HG03025 (cell line): ENCODE measurements around the gene PDE12.
A peak's percentile ranks its signal among the peaks of the same experiment; 100 is the strongest.

Source experiments
- ATAC-seq: cut with Tn5 transposase; IDR thresholded peaks from one replicate; pipeline ENCODE4 v1.9.1; 2021; ENCODE audit warnings: mild to moderate bottlenecking, moderate library complexity; ENCODE audit not compliant: unreplicated experiment, low FRiP score

The PDE12 gene

DNA sequence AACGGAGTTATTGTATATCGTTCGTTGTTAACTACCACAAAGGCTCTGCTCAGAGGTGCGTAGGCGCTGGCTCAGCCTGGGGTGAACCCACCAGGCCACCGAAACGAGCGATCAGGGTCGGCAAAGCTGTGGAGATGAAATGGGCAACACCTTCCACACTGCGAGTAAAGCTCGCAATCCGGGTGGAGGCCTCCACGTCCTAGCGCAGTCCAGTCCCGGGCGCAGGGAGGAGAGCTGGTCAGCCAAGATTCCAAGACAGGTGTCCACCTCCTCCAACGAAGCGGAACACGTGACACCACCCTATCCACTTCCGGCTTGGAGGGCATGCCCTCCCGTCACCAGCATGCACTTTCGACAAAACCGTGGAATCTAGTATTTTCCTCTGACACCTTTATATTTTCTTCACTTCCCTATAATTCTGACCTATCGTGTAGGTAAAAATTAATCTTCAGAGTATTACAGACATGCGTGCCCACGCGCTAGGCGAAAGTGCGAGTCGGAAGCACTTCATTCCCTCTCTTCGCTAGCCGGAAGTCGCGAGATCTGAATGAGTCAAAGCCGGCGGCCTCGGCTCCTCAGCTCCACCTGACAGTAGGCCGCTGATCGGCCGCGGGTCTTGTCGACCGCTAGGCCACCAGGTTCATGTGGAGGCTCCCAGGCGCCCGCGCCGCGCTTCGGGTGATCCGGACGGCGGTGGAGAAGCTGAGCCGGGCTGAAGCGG is at the start of gene PDE12:
TSS of gene PDE12 (plus strand) at position 537 of the 721 bp plus-strand sequence. CDS start at position 643, 106 bp downstream.
- peak; percentile 80 for ATAC-seq

- ATAC-seq = no peak
These were observed 43.9 kb upstream of the PDE12 start for GRCh38 chr3:57512166-57512565.

DNA sequence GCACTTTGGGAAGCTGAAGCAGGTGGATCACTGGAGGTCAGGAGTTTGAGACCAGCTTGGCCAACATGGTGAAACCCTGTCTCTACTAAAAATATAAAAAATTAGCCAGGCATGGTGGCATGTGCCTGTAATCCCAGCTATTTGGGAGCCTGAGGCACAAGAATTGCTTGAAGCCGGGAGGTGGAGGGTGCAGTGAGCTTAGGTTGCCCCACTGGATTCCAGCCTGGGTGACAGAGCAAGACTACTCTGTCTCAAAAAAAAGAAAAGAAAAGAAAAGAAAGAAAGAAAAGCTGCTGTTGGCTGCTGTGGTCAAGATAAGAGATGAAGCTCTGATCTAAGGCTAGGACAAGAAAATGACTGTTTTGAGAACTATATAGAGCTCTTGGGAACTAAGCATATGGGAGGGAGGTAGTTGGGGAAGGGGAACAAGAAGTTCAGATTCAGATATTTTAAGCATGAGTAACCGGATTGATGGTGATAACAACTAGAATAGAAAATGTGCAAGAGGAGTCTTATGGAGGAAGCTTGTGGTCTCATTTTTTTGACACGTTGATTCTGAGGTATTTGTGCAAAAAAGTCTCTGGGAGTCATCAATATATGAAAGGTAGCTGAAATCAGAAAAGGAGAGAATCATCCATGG is 37.7 kb upstream of the PDE12 start:
- ATAC-seq = no peak

DNA sequence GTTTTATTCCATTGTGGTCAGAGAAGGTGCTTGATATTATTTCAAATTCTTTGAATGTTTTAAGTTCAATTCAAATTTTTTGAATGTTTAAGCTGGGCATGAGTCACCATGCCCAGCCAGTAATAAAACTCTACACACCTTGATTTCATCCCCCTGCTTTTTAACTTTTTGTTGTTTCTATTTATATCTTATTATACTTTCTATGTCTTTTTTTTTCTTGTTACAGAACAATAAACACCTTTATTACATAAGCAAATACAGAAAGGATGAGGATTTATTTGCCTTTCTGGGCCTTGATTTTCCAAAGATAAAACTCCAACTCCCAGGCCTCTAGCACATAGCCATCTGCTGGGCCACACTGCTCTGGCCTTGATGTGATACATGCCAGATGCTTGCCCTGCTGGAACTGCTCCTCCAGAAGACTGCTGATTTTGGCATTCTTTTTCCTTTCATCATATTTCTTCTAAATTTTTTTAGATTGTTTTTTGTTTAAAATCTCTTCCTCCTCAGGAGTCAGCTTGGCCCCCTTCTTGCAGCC is 25.9 kb upstream of the PDE12 start:
- no peak for ATAC-seq

DNA sequence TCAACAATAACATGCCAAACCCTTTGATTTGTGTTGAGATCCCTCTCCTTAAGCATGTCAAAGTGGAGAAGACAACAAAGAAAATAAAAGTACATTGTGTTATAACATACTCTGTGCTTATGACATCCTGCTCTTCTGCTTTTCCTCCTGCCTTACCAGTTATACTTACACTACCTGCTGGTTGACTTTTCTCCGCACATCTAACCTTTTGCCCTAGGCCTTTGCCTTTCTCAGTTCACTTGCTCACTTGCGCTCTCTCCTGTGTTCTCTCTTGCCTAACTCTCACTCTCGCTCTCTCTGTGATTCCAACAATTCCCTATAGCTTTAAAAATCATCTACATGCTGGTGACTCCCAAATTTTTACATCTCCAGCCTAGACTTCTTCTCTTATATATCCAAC is 17.6 kb upstream of the PDE12 start:
- no peak for ATAC-seq

DNA sequence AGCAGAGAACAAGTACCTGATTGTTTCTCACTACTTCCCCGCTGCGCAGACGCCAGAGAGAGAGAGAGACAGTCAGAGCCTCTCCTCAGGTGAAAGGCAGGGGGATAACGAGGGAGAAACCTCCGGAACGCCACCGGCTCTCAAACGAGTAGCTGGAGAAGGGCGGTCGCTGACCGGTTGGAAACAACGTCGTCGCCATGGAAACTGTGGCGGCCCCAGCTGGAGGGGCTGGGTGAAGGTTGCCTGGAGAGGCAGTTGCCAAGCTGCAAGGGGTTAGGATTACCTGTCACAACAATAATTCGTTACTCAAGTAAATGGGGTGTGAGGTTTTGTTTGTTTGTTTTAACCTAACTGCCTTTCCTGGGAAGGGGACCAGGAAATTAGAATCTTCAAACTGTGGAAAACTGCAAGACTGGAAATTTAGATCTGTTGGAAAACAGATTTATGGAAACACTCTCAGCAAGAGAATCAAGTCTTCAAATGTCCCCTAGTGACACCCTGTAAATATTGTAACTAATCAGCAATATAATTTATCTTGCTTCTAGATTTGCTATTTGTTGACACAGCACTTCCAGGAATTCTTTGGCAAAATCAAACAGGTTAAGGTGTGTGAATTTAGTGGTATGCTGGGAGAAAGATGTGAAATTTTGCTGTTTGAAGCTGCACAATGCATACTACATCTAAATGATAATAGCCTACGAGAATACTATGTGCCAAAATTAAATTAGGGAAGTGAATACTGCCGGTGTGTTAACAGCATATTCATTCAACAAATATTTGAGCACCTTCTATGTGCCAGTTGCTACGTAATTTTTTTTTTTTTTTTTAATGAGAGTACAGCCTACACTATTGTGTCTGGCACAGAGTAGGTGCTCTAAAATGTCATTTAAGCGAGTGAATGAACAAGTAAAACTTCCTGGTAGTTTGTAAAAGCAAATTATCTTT is 11.6 kb upstream of the PDE12 start, which contains the start of gene DNAH12:
TSS of gene DNAH12 (minus strand) at position 164 of the 945 bp plus-strand sequence. CDS start 1,474 bp downstream, outside the sequence.
- no peak for ATAC-seq

DNA sequence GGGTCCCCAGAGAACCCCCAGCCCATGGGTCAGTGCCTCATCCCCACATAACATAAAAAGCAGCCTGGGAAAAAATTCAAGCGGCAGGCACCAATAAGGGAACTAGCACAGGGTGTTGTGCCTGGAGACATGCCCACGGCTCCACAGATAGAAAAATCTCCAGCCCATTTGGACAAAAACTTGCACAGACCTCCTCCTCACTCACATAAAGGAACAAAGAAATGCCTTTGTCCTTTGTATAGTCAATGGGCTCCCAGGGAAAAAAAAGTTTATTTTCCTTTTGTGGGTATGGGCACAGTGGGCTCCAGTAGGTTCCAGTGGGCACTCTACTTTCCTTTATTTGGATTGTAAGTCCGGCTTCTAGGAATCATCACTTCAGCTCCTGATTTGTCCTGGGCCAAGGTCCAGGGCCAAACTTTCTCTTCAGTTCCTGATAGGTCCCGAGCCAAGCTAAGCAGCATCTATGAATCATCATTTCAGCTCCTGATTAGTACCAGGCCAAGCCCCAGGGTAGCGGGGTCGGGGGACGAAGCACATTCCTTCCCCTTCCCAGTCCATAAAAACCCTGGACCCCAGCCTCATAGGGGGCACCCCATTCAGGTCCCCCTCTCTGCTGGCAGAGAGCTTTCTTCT is 10.3 kb upstream of the PDE12 start:
- no peak for ATAC-seq

DNA sequence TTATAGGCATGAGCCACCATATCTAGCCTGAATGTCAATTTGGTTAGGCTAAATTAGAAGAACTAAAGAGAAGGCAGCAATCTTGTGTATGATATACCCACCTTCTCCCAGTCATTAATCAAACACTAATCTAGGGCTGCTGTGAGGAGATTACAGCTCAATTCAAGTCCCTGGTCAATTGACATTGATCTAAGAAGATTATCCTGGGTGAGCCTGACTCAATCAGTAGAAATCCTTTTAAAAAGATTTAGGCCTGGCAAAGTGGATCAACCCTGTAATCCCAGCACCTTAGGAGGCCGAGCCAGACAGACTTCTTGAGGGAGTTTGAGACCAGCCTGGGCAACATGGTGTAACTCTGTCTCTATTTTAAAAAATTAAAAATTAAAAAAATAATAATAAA is 9.5 kb upstream of the PDE12 start:
- ATAC-seq = no peak

DNA sequence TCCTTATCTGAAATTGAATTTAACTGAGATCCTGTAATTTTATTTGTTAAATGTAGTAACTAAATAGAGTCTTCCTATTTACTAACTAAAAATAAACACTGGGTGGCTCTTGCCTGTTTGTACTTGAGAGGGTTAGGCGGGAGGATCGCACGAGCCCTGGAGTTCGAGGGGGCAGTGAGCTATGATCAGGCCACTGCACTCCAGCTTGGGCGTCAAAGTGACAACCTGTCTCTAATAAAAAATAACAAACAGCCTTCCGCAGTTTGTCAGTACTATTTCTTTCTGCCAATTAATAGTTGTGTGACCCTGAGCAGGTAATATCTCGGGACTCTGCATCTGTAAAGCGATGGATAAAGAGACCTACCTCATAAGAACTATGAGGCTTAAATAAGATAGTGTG is 768 bp upstream of the PDE12 start:
- no peak for ATAC-seq

DNA sequence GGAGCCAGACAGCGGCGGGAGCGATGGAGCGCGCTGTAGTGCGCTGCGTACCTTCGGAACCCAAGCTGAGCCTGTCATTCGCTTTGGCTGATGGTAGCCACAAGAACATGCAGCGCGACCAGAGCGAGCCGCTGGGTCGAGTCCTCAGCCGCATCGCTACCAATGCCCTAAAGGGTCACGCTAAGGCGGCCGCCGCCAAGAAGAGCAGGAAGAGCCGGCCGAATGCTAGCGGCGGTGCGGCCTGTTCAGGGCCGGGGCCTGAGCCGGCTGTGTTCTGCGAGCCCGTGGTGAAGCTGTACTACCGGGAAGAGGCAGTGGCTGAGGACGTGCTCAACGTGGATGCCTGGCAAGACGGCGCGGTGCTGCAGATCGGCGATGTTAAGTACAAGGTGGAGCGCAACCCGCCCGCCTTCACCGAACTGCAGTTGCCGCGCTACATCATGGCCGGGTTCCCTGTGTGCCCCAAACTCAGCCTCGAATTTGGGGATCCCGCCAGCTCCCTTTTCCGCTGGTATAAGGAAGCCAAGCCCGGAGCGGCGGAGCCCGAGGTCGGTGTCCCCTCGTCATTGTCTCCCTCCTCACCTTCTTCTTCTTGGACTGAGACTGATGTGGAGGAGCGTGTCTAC is 498 bp downstream of the PDE12 start:
- peak; percentile 28 for ATAC-seq

GRCh38 chr3:57557085-57557537 is 1.0 kb downstream of the PDE12 start:
- no peak for ATAC-seq

DNA sequence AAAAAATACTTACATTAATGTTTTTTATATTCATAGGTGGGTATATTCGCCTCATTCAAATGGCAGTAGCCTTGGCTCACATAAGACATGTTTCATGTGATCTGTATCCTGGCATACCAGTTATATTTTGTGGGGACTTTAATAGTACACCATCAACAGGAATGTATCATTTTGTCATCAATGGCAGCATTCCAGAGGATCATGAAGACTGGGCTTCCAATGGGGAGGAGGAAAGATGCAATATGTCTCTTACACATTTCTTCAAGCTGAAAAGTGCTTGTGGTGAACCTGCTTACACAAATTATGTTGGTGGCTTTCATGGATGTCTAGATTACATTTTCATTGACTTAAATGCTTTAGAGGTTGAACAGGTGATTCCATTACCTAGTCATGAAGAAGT is 3.5 kb downstream of the PDE12 start:
- no peak for ATAC-seq

GRCh38 chr3:57569859-57570450 is 13.9 kb downstream of the PDE12 start:
- ATAC-seq = no peak

GRCh38 chr3:57570878-57571277 is 14.8 kb downstream of the PDE12 start:
- ATAC-seq = no peak

GRCh38 chr3:57572096-57572495 is 16.0 kb downstream of the PDE12 start:
- no peak for ATAC-seq

DNA sequence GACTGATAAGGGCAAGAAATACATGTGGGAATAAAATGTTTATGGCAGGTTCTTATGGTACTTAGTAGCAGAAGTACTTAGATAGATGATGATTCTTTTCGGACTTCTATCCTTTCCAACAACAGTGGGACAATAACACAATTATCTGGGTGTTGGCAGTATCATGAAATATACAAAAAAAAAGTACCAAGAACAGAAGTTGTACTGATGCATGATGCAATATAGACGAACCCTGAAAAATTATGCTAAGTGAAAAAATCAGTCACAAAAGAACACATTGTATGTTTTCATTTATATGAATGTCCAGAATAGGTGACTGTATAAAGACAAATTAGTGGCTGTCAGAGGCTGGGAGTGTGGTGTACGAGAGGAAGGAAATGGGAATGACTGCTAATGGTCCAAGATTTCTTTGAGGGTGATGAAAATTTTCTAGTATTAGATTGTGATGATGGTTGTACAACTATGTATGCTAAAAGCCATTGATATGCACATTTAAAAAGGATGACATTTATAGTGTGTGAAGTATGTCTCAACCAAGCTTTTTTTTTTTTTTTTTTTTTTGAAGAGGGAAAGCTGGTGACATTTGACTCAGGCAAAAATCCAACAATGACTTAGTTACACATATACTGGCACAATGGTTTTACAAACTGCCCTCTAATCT is 20.0 kb downstream of the PDE12 start:
- no peak for ATAC-seq

- no peak for ATAC-seq
These were observed 21.7 kb downstream of the PDE12 start for GRCh38 chr3:57577801-57578200.

DNA sequence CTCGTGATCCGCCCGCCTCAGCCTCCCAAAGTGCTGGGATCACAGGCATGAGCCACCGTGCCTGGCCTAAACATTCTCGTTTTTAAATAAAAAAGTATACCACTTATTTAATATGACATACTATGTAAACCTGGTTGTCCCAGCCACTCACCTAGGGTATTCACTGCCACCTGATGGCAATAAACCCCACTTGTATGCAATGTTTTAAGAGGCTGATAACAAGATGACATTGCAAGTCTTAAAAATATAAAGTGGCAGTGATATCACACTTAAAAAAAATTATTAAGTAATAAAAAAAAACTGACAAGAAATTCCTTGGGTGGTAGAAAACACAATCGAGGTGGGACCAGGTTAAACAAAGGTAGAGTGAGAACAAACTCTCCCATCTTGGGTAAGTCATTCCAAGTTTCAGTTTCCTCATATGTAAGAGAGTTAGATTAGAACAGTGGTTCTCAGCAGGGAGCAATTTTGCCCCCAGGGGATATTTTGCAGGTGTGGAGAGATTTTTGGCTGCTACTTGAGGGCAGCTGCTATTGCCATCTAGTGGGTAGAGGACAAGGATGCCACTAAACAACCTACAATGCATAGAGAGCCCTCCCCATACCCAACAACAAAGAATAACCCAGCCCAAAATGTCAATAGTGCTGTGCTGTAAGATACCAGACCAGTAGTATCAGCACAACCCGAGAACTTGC is 26.5 kb downstream of the PDE12 start:
- no peak for ATAC-seq
